Measurements from ENCODE around the gene TAC4. TPM values are rescaled to one million over a fixed set of nuclear protein-coding genes. Genes with fewer than 3 reads are reported as not detected.

TAC4 gene
- polyA plus RNA-seq, 4 donors: 0.24 TPM; not detected in 3

- Histone ChIP-seq H3K4me3 (ENCODE audit: low read depth in 1 of 3, low read length in 3 of 3) (no peak overlapping the region), H3K27ac (ENCODE audit: low read depth in 1 of 3, low read length in 2 of 3) (no peak overlapping the region), H3K4me1 (ENCODE audit: control insufficient read depth in 3 of 3, insufficient read depth in 2 of 3, low read depth in 1 of 3, low read length in 2 of 3) (no peaks in the 10 kb centered on the region), H3K9me3 (ENCODE audit: control insufficient read depth in 2 of 2, insufficient read depth in 1 of 2, low read depth in 1 of 2, low read length in 1 of 2) (no peaks in the 10 kb centered on the region), H3K27me3 (ENCODE audit: control insufficient read depth in 3 of 3, insufficient read depth in 3 of 3, low read length in 3 of 3) (no peaks in the 10 kb centered on the region), H3K36me3 (ENCODE audit: control insufficient read depth in 3 of 3, insufficient read depth in 2 of 3, low read depth in 1 of 3, low read length in 3 of 3) (peaks cover 6 to 39% (median 23%) of the 10 kb centered on the region in 3 donors)
- 80 to 91% (median 82%) methylated on average over 2 of the region's 2 CpGs for WGBS, 3 donors
- FAIRE-seq (no peak), DNase-seq (no peak)
Measured at GRCh38 chr17:49798738-49799137, 49.1 kb downstream of the TAC4 start.

- WGBS, 3 donors: 84 to 91% (median 89%) methylated on average over 8 of the region's 8 CpGs
- H3K4me3 ChIP-seq (ENCODE audit: low read depth in 1 of 3, low read length in 3 of 3): no peak overlapping the region
- no peak for DNase-seq
- no peak overlapping the region for H3K27ac ChIP-seq (ENCODE audit: low read depth in 1 of 3, low read length in 2 of 3)
- H3K4me1 ChIP-seq (ENCODE audit: control insufficient read depth in 3 of 3, insufficient read depth in 2 of 3, low read depth in 1 of 3, low read length in 2 of 3): no peaks in the 10 kb centered on the region
- H3K9me3 ChIP-seq (ENCODE audit: control insufficient read depth in 2 of 2, insufficient read depth in 1 of 2, low read depth in 1 of 2, low read length in 1 of 2): no peaks in the 10 kb centered on the region
- no peak for FAIRE-seq
- H3K36me3 ChIP-seq (ENCODE audit: control insufficient read depth in 3 of 3, insufficient read depth in 2 of 3, low read depth in 1 of 3, low read length in 3 of 3): peaks cover 6 to 44% (median 26%) of the 10 kb centered on the region in 3 donors
- no peaks in the 10 kb centered on the region for H3K27me3 ChIP-seq (ENCODE audit: control insufficient read depth in 3 of 3, insufficient read depth in 3 of 3, low read length in 3 of 3)
Measured at GRCh38 chr17:49798182-49798581, 49.7 kb downstream of the TAC4 start.

GRCh38 chr17:49795372-49795771 lies 52.5 kb downstream of the TAC4 start:
- Histone ChIP-seq H3K4me1 (ENCODE audit: control insufficient read depth in 3 of 3, insufficient read depth in 2 of 3, low read depth in 1 of 3, low read length in 2 of 3) (peaks cover 0 to 2% (median 0%) of the 10 kb centered on the region in 3 donors), H3K36me3 (ENCODE audit: control insufficient read depth in 3 of 3, insufficient read depth in 2 of 3, low read depth in 1 of 3, low read length in 3 of 3) (peaks cover 6 to 34% (median 30%) of the 10 kb centered on the region in 3 donors), H3K27me3 (ENCODE audit: control insufficient read depth in 3 of 3, insufficient read depth in 3 of 3, low read length in 3 of 3) (no peaks in the 10 kb centered on the region), H3K27ac (ENCODE audit: low read depth in 1 of 3, low read length in 2 of 3) (no peak overlapping the region), H3K9me3 (ENCODE audit: control insufficient read depth in 2 of 2, insufficient read depth in 1 of 2, low read depth in 1 of 2, low read length in 1 of 2) (no peaks in the 10 kb centered on the region), H3K4me3 (ENCODE audit: low read depth in 1 of 3, low read length in 3 of 3) (no peak overlapping the region)
- WGBS, 3 donors: 73 to 86% (median 77%) methylated on average over 5 of the region's 5 CpGs
- DNase-seq (no peak), FAIRE-seq (no peak)

GRCh38 chr17:49793309-49793708 lies 54.6 kb downstream of the TAC4 start:
- Histone ChIP-seq H3K27me3 (ENCODE audit: control insufficient read depth in 3 of 3, insufficient read depth in 3 of 3, low read length in 3 of 3) (no peaks in the 10 kb centered on the region), H3K27ac (ENCODE audit: low read depth in 1 of 3, low read length in 2 of 3) (no peak overlapping the region), H3K9me3 (ENCODE audit: control insufficient read depth in 2 of 2, insufficient read depth in 1 of 2, low read depth in 1 of 2, low read length in 1 of 2) (no peaks in the 10 kb centered on the region), H3K4me3 (ENCODE audit: low read depth in 1 of 3, low read length in 3 of 3) (no peak overlapping the region), H3K4me1 (ENCODE audit: control insufficient read depth in 3 of 3, insufficient read depth in 2 of 3, low read depth in 1 of 3, low read length in 2 of 3) (peaks cover 0 to 12% (median 7%) of the 10 kb centered on the region in 3 donors), H3K36me3 (ENCODE audit: control insufficient read depth in 3 of 3, insufficient read depth in 2 of 3, low read depth in 1 of 3, low read length in 3 of 3) (peaks cover 5 to 28% (median 22%) of the 10 kb centered on the region in 3 donors)
- 93 to 95% (median 94%) methylated on average over 3 of the region's 3 CpGs for WGBS, 3 donors
- FAIRE-seq: no peak
- no peak for DNase-seq

GRCh38 chr17:49789243-49789578 lies 58.7 kb downstream of the TAC4 start:
- Histone ChIP-seq H3K4me3 (ENCODE audit: low read depth in 1 of 3, low read length in 3 of 3) (peak overlapping the region in 2 of 3 donors; percentile 57 to 92), H3K9me3 (ENCODE audit: control insufficient read depth in 2 of 2, insufficient read depth in 1 of 2, low read depth in 1 of 2, low read length in 1 of 2) (no peaks in the 10 kb centered on the region), H3K4me1 (ENCODE audit: control insufficient read depth in 3 of 3, insufficient read depth in 2 of 3, low read depth in 1 of 3, low read length in 2 of 3) (peaks cover 0 to 18% (median 12%) of the 10 kb centered on the region in 3 donors), H3K36me3 (ENCODE audit: control insufficient read depth in 3 of 3, insufficient read depth in 2 of 3, low read depth in 1 of 3, low read length in 3 of 3) (peaks cover 0 to 13% (median 13%) of the 10 kb centered on the region in 3 donors), H3K27me3 (ENCODE audit: control insufficient read depth in 3 of 3, insufficient read depth in 3 of 3, low read length in 3 of 3) (no peaks in the 10 kb centered on the region), H3K27ac (ENCODE audit: low read depth in 1 of 3, low read length in 2 of 3) (peak overlapping the region in 1 of 3 donors; percentile 96)
- DNase-seq (no peak), FAIRE-seq (no peak)
- 2 to 5% (median 4%) methylated on average over 17 of the region's 17 CpGs for WGBS, 3 donors

GRCh38 chr17:49788478-49789242 lies 59.2 kb downstream of the TAC4 start, which contains the start of gene KAT7:
TSS of gene KAT7 (plus strand) at chr17:49788681. CDS start at chr17:49788835, 154 bp downstream.
- Histone ChIP-seq H3K4me3 (ENCODE audit: low read depth in 1 of 3, low read length in 3 of 3) (peak within 1 kb of the TSS; percentile 92 to 100 (median 94)), H3K36me3 (ENCODE audit: control insufficient read depth in 3 of 3, insufficient read depth in 2 of 3, low read depth in 1 of 3, low read length in 3 of 3) (peaks cover 0 to 12% (median 11%) of the 10 kb centered on the region in 3 donors), H3K9me3 (ENCODE audit: control insufficient read depth in 2 of 2, insufficient read depth in 1 of 2, low read depth in 1 of 2, low read length in 1 of 2) (no peaks in the 10 kb centered on the region), H3K27ac (ENCODE audit: low read depth in 1 of 3, low read length in 2 of 3) (peak within 1 kb of the TSS; percentile 96 to 100 (median 100)), H3K27me3 (ENCODE audit: control insufficient read depth in 3 of 3, insufficient read depth in 3 of 3, low read length in 3 of 3) (no peaks in the 10 kb centered on the region), H3K4me1 (ENCODE audit: control insufficient read depth in 3 of 3, insufficient read depth in 2 of 3, low read depth in 1 of 3, low read length in 2 of 3) (peaks cover 0 to 18% (median 12%) of the 10 kb centered on the region in 3 donors)
- DNase-seq (peak; percentile 99 to 100), FAIRE-seq (peak; percentile 44)
- WGBS, 3 donors: 0% methylated on average over 57 to 59 of the region's 59 CpGs

Other genes starting within 250 kb of the TAC4 start
- 10 to 100 TPM; 35.7 to 51.2 (median 39.0) TPM for gene SPOP, start 170.0 kb downstream of the TAC4 start, polyA plus RNA-seq
- 100 to 1,000 TPM in 1 of 4 donors, 10 to 100 TPM in 3; 54.4 to 108 (median 84.0) TPM for gene SLC35B1, start 140.1 kb downstream of the TAC4 start, polyA plus RNA-seq
- 1 to 10 TPM; 2.9 to 9.4 (median 7.2) TPM for gene FAM117A, start 83.9 kb downstream of the TAC4 start, polyA plus RNA-seq
- 10 to 100 TPM in 2 of 4 donors, 1 to 10 TPM in 2; 5.7 to 31.4 (median 9.2) TPM for gene KAT7, start 59.4 kb downstream of the TAC4 start, polyA plus RNA-seq
- 1 to 10 TPM in 2 of 4 donors, not detected in 2; 1.3 to 4.0 TPM for gene DLX4, start 121.1 kb upstream of the TAC4 start, polyA plus RNA-seq
- 1 to 10 TPM in 1 of 4 donors, under 1 TPM in 1, not detected in 2; 0.06 to 1.4 TPM for gene DLX3, start 147.2 kb upstream of the TAC4 start, polyA plus RNA-seq
- gene ITGA3, start 208.0 kb upstream of the TAC4 start, polyA plus RNA-seq: 10 to 100 TPM; 53.5 to 96.4 (median 72.0) TPM
- gene PDK2, start 247.3 kb upstream of the TAC4 start, polyA plus RNA-seq: 100 to 1,000 TPM in 1 of 4 donors, 10 to 100 TPM in 3; 27.2 to 125 (median 36.8) TPM

All from small intestine (tissue), 7 donors.